Esophagus (tissue), 2 donors: Measurements from ENCODE around the gene ATP5PO. TPM values are rescaled to one million over a fixed set of nuclear protein-coding genes. Genes with fewer than 3 reads are reported as not detected.
"Not testable (repeated sequence)": the region's sequence is repeated elsewhere in the genome, so short reads cannot be mapped to it uniquely, and the experiment has no call there.

Experiments
- H3K27ac ChIP-seq, 2 donors: one replicate each; pipeline ENCODE4 v1.5.1; 2013; ENCODE audit warnings: low read depth in 2 of 2, mild to moderate bottlenecking in 2 of 2, inconsistent platforms in 1 of 2, low read length in 1 of 2, moderate library complexity in 1 of 2
- H3K27me3 ChIP-seq, 2 donors: one replicate each; pipeline ENCODE4 v1.6.1; 2013; ENCODE audit warnings: low read length in 2 of 2, control low read depth in 1 of 2, mild to moderate bottlenecking in 1 of 2; ENCODE audit not compliant: insufficient read depth in 2 of 2, control insufficient read depth in 1 of 2
- H3K36me3 ChIP-seq, 2 donors: one replicate each; pipeline ENCODE4 v1.6.1; 2013; ENCODE audit warnings: low read length in 1 of 2; ENCODE audit not compliant: control insufficient read depth in 2 of 2, insufficient read depth in 2 of 2
- H3K4me1 ChIP-seq, 2 donors: one replicate each; pipeline ENCODE4 v1.6.1; 2013; ENCODE audit warnings: low read length in 1 of 2; ENCODE audit not compliant: control insufficient read depth in 2 of 2, insufficient read depth in 2 of 2
- H3K4me3 ChIP-seq, 2 donors: one replicate each; pipeline ENCODE4 v1.5.1; 2013; ENCODE audit warnings: low read length in 2 of 2, mild to moderate bottlenecking in 2 of 2, low read depth in 1 of 2, moderate library complexity in 1 of 2
- H3K9me3 ChIP-seq, 2 donors: one replicate each; pipeline ENCODE4 v1.6.1; 2013; ENCODE audit warnings: mild to moderate bottlenecking in 2 of 2, low read depth in 1 of 2, low read length in 1 of 2, moderate library complexity in 1 of 2; ENCODE audit not compliant: control insufficient read depth in 2 of 2, insufficient read depth in 1 of 2
- WGBS, 2 donors: extraction: QIAGEN DNeasy Blood & Tissue Kit; methylation state at CpG; one replicate each; pipeline ENCODE4 v1.1.7; 2013; 5-methylcytosine and 5-hydroxymethylcytosine counted together
- polyA plus RNA-seq, 2 donors: library from polyadenylated mRNA; stranded (reverse); fragments of 200-250 nt; gene quantifications; one replicate each; pipeline ENCODE4 v1.2.3, GENCODE V29; 2013
- donor health status: healthy with polysubstance abuse.
- donor health status: Bipolar disorder and iron deficiency.

The ATP5PO gene
- polyA plus RNA-seq, 2 donors = 246 to 329 TPM

DNA sequence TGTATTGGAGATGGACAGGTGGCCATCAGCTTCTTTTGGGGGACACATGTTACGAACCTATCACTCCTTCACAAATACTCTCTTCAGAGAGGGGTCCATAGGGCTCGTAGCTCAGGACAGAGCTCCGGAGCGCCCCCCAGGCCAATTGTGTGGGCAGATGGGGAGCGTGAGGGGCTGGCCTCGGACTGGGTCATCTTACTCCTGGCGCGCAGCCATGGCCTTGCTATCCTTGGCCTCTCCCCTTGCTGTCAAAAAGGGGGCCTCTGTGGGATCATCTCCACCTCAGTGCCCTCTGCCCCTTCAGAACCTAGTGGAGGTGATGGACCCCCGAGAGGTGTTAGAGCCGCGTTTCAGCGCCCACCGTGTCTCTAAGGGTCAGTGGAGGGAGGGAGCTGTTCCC is 35.0 kb downstream of the ATP5PO start:
- no peak overlapping the region for H3K27ac ChIP-seq
- H3K4me1 ChIP-seq = no peaks in the 10 kb centered on the region
- peaks cover 0 to 3% of the 10 kb centered on the region in 2 donors for H3K27me3 ChIP-seq
- H3K4me3 ChIP-seq = no peak overlapping the region
- 91% methylated on average over 13 of the region's 13 CpGs for WGBS, 2 donors
- H3K36me3 ChIP-seq = no peaks in the 10 kb centered on the region
- no peaks in the 10 kb centered on the region for H3K9me3 ChIP-seq

DNA sequence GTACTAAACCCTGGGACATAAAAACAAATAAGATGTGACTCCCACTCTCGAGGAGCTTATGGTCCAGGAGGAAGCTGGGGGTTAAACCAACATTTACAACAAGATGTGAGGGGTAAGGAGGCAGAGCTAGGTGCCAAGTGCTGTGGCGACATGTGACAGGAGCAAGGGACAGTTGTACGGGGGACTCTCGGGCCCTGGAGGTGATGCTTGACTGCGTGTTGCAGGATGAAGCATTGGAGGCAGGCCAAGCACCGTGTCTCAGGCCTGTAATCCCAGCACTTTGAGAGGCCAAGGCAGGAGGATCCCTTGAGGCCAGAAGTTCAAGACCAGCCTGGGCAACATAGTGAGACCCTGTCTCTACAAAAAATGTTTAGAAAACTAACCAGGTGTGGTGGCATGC is 36.8 kb downstream of the ATP5PO start:
- Histone ChIP-seq H3K36me3 (no peaks in the 10 kb centered on the region), H3K9me3 (no peaks in the 10 kb centered on the region), H3K27ac (no peak overlapping the region), H3K4me1 (no peaks in the 10 kb centered on the region), H3K27me3 (no peaks in the 10 kb centered on the region), H3K4me3 (no peak overlapping the region)
- WGBS, 2 donors = 88 to 90% methylated on average over 6 of the region's 6 CpGs

DNA sequence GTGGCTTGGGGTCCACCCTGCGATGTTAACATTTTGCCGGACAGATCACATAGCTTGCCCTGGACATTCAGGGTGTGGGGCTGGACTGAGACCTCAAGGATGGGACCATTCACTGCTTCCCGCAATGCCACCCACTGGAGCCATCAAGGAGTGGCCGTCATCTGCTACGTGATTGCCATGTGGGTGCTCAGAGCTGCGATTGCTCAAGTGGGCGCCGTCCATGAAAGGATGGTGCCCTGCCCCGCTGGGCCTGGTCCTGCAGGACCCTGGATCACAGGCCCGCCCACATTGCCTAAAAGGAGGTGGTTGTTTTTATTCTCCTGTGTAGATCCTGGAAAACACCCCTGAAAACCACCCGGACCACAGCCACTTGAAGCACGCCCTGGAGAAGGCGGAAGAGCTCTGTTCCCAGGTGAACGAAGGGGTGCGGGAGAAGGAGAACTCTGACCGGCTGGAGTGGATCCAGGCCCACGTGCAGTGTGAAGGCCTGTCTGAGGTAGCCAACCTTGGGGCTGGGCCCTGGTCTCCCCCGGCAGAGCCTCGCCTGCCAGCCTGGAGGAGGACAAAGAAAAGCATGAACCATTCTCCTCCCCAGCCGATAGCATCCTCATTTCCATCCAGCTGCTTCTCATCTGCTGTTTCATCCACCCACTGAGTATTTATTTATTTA is 40.4 kb downstream of the ATP5PO start:
- H3K36me3 ChIP-seq = no peaks in the 10 kb centered on the region
- 92 to 94% methylated on average over 20 of the region's 20 CpGs for WGBS, 2 donors
- H3K4me3 ChIP-seq = no peak overlapping the region
- H3K27me3 ChIP-seq = no peaks in the 10 kb centered on the region
- no peaks in the 10 kb centered on the region for H3K4me1 ChIP-seq
- no peaks in the 10 kb centered on the region for H3K9me3 ChIP-seq
- H3K27ac ChIP-seq = no peak overlapping the region

GRCh38 chr21:33874161-33874560 is 41.4 kb downstream of the ATP5PO start:
- Histone ChIP-seq H3K36me3 (no peaks in the 10 kb centered on the region), H3K4me3 (no peak overlapping the region), H3K27ac (no peak overlapping the region), H3K27me3 (no peaks in the 10 kb centered on the region), H3K4me1 (no peaks in the 10 kb centered on the region), H3K9me3 (no peaks in the 10 kb centered on the region)
- WGBS, 2 donors = 94 to 97% methylated on average over 6 to 7 of the region's 7 CpGs

DNA sequence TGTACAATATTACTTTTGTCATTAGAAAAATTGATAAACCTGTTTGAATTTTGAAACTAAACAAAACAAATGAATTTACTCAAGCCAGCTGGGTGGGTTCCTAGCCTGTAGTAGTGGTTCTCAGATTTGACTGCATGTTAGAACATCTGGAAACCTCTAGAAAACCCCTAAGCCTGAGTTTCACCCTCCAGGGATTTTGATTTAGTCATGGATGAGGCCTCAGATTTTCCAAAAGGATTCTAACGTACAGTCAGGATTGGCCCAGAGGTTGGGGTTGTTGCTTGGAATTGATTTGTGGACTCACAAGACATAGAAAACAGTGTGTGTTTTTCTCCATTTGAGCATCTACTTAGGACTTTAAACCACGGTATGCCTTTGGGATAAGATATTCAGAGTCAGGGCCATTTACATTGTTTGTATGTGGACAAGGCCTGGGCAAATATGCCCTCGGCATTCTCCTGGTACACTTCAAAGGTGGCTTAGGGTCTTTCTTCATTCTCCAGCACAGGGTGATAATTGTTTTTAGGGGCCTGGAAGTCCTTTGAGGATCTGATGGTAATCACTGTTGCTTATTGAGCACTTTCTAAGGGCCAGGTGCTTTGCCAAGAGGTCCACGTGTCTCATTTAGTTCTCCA is 42.6 kb downstream of the ATP5PO start:
- Histone ChIP-seq H3K36me3 (no peaks in the 10 kb centered on the region), H3K27ac (no peak overlapping the region), H3K4me1 (no peaks in the 10 kb centered on the region), H3K4me3 (no peak overlapping the region), H3K27me3 (no peaks in the 10 kb centered on the region), H3K9me3 (no peaks in the 10 kb centered on the region)
- WGBS, 2 donors = 83 to 86% methylated on average over 4 of the region's 4 CpGs

DNA sequence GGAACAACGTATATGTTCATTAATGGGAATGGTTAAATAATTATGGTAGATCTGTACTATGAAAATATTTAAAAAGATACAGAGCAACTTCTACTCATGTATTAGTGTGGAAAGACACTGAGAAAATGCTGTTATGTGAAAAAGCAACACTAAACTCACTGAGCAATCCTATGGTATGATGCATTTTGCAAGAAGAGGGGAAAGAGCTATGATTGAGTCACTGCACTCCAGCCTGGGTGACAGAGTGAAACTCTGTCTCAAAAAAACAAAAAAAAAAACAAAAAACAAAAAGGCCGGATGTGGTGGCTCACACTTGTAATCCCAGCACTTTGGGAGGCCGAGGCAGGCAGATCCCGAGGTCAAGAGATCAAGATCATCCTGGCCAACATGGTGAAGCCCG is 44.4 kb downstream of the ATP5PO start:
- H3K4me1 ChIP-seq = no peaks in the 10 kb centered on the region
- 88 to 92% methylated on average over 5 of the region's 5 CpGs for WGBS, 2 donors
- no peaks in the 10 kb centered on the region for H3K36me3 ChIP-seq
- no peak overlapping the region for H3K4me3 ChIP-seq
- no peaks in the 10 kb centered on the region for H3K27me3 ChIP-seq
- no peak overlapping the region for H3K27ac ChIP-seq
- H3K9me3 ChIP-seq = no peaks in the 10 kb centered on the region

DNA sequence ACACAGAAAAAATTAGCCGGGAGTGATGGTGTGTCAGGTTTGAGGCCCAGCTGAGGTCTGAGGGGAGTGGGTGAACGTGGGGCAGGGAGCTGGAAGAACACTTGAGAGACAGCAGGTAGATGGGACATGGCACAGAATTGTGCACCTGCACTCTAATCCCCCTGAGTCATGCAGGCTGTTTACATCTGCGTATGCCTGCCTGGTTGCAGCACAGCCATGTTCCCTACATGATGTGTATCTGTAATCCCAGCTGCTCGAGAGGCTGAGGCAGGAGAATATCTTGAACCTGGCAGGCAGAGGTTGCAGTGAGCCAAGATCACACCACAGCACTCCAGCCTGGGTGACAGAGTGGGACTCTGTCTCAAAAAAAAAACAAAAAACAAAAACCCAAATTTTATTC is 44.8 kb downstream of the ATP5PO start:
- Histone ChIP-seq H3K27ac (no peak overlapping the region), H3K27me3 (no peaks in the 10 kb centered on the region), H3K36me3 (no peaks in the 10 kb centered on the region), H3K4me3 (no peak overlapping the region), H3K9me3 (no peaks in the 10 kb centered on the region), H3K4me1 (no peaks in the 10 kb centered on the region)
- WGBS, 2 donors = 66 to 78% methylated on average over 4 of the region's 4 CpGs

DNA sequence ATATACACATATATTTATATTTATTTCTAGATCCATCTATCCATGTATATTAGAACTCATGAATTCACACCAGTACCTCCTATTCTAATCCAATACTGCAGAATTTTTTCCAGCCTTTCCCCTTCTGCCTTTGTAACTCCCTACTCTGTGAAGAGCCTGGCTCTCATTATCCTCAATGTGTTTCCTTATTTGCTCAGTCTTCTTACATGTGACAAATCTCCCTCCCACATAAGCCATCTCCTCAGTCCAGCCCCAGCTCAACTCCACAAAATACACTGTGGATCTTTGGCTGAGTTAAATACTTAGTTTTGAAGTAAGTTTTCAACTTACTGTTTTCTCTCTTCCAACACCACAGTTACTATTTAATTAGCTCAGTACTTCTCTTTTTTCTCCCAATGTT is 45.7 kb downstream of the ATP5PO start:
- Histone ChIP-seq H3K27me3 (no peaks in the 10 kb centered on the region), H3K9me3 (no peaks in the 10 kb centered on the region), H3K36me3 (no peaks in the 10 kb centered on the region), H3K4me3 (no peak overlapping the region), H3K27ac (no peak overlapping the region), H3K4me1 (no peaks in the 10 kb centered on the region)

DNA sequence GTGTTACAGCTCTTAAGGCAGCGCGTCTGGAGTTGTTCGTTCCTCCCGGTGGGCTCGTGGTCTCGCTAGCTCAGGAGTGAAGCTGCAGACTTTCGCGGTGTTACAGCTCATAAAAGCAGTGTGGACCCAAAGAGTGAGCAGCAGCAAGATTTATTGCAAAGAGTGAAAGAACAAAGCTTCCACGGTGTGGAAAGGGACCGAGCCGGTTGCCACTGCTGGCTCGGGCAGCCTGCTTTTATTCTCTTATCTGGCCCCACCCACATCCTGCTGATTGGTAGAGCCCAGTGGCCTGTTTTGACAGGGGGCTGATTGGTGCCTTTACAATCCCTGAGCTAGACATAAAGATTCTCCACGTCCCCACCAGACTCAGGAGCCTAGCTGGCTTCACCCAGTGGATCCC is 47.7 kb downstream of the ATP5PO start:
- H3K4me3 ChIP-seq, H3K9me3 ChIP-seq, H3K36me3 ChIP-seq, H3K27me3 ChIP-seq, H3K4me1 ChIP-seq, H3K27ac ChIP-seq: not testable (repeated sequence)
- 70 to 84% methylated on average over 13 of the region's 13 CpGs for WGBS, 2 donors

DNA sequence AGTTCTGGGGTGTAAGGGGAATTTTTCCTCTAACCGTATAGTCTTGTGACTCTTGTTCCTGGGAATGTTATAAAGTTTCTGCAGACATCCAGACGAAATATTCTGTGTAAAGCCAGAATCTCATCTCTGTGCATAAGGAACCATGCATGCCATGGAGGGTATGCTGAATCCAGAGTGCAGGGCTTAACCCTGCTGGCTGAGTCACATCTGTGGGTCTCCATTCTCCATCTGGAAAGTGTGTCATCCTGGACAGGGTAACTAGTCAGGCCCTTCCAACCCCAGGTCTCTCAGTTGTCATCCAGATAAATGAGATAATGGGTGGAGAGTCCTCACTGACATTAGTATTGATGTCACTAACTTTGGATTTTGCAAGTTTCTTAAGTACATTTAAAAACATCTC is 48.8 kb downstream of the ATP5PO start:
- H3K4me1 ChIP-seq = no peaks in the 10 kb centered on the region
- H3K36me3 ChIP-seq = no peaks in the 10 kb centered on the region
- 80 to 88% methylated on average over 2 of the region's 2 CpGs for WGBS, 2 donors
- no peaks in the 10 kb centered on the region for H3K9me3 ChIP-seq
- no peaks in the 10 kb centered on the region for H3K27me3 ChIP-seq
- no peak overlapping the region for H3K27ac ChIP-seq
- H3K4me3 ChIP-seq = no peak overlapping the region
